ENCODE measurements around the gene NRXN3.

Gene NRXN3

GRCh38 chr14:78947681-78948080 is 777.5 kb downstream of the NRXN3 start:
- Histone ChIP-seq H3K4me3 (ENCODE audit: extremely low read depth, insufficient read depth, low read length, poor library complexity, severe bottlenecking) (no peak overlapping the region), H3K9me3 (ENCODE audit: control insufficient read depth, low read length) (no peaks in the 10 kb centered on the region), H3K27ac (ENCODE audit: low read depth, low read length, severe bottlenecking) (no peak overlapping the region), H3K36me3 (ENCODE audit: control insufficient read depth, insufficient read depth, low read length) (no peaks in the 10 kb centered on the region), H3K4me1 (ENCODE audit: control insufficient read depth, insufficient read depth, low read length, poor library complexity, severe bottlenecking) (peaks cover 12% of the 10 kb centered on the region)
- 100% methylated on average over 2 of the region's 2 CpGs; no CpG with 5 or more reads in 1 of the 2 experiments for WGBS, 2 experiments (ENCODE audit: insufficient coverage in 2 of 2)

DNA sequence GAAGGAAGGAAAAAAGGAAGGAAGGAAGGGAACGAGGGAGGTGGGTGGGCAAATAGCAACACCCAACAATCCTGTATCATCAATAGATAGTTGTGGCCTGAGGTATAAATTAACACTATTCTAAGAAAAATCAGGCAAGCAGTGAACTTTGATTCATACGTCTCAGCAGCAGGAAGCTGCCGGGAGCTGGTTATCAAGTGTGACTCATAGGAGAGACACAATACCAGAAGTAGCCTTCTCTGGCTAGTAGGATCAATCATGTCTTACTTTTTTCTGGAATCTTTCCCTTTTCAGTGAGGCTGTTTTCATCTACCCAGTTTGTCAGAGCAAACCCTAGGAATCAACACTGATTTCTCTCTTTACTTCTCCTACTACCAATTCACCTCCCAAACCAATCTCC is 780.5 kb downstream of the NRXN3 start:
- H3K36me3 ChIP-seq (ENCODE audit: control insufficient read depth, insufficient read depth, low read length): no peaks in the 10 kb centered on the region
- H3K4me3 ChIP-seq (ENCODE audit: extremely low read depth, insufficient read depth, low read length, poor library complexity, severe bottlenecking): no peak overlapping the region
- H3K4me1 ChIP-seq (ENCODE audit: control insufficient read depth, insufficient read depth, low read length, poor library complexity, severe bottlenecking): peaks cover 12% of the 10 kb centered on the region

GRCh38 chr14:78951602-78952001 is 781.4 kb downstream of the NRXN3 start:
- WGBS, 2 experiments (ENCODE audit: insufficient coverage in 2 of 2): 80 to 85% methylated on average over 2 to 3 of the region's 3 CpGs
- no peaks in the 10 kb centered on the region for H3K9me3 ChIP-seq (ENCODE audit: control insufficient read depth, low read length)
- H3K4me1 ChIP-seq (ENCODE audit: control insufficient read depth, insufficient read depth, low read length, poor library complexity, severe bottlenecking): peaks cover 12% of the 10 kb centered on the region
- no peak overlapping the region for H3K4me3 ChIP-seq (ENCODE audit: extremely low read depth, insufficient read depth, low read length, poor library complexity, severe bottlenecking)
- no peak overlapping the region for H3K27ac ChIP-seq (ENCODE audit: low read depth, low read length, severe bottlenecking)
- no peaks in the 10 kb centered on the region for H3K36me3 ChIP-seq (ENCODE audit: control insufficient read depth, insufficient read depth, low read length)

More for the DNA sequence above, 780.5 kb downstream of the NRXN3 start:
- 19 to 28% methylated on average over 2 of the region's 3 CpGs for WGBS, 2 experiments (ENCODE audit: insufficient coverage in 2 of 2)
- Histone ChIP-seq H3K27ac (ENCODE audit: low read depth, low read length, severe bottlenecking) (peak overlapping the region; percentile 60), H3K9me3 (ENCODE audit: control insufficient read depth, low read length) (no peaks in the 10 kb centered on the region)

DNA sequence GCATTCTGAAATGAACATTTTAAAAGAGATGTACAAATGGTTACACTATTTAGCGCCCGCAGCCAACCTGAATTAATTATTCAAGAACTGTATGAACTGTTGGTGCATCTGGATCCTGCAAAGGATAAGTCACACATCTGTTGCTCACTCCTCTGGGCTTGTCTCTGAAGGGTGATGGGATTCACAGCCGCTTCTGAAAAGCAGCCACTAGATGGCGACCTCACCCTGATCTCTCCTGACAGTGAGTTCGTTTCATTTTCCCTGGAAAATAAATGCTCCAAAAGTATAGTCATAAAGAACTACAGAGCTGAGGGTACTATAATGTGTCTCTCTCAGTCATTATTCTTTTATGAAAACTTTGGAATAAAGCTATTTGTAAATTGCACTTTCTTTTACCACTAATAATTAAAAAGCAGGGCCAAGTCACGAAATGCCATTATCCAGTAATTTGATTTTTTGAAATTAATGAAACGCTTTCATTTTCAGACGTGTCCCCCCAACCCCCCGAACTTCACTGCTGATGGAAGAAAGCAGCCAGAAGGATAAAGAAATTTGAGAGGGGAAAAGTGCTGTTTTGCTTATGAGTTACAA is 789.6 kb downstream of the NRXN3 start:
- Histone ChIP-seq H3K27ac (ENCODE audit: low read depth, low read length, severe bottlenecking) (no peak overlapping the region), H3K36me3 (ENCODE audit: control insufficient read depth, insufficient read depth, low read length) (no peaks in the 10 kb centered on the region), H3K4me1 (ENCODE audit: control insufficient read depth, insufficient read depth, low read length, poor library complexity, severe bottlenecking) (no peaks in the 10 kb centered on the region), H3K4me3 (ENCODE audit: extremely low read depth, insufficient read depth, low read length, poor library complexity, severe bottlenecking) (no peak overlapping the region), H3K9me3 (ENCODE audit: control insufficient read depth, low read length) (no peaks in the 10 kb centered on the region)
- WGBS, 2 experiments (ENCODE audit: insufficient coverage in 2 of 2): 49 to 80% methylated on average over 1 to 8 of the region's 9 CpGs

GRCh38 chr14:78967111-78967809 is 797.1 kb downstream of the NRXN3 start:
- Histone ChIP-seq H3K36me3 (ENCODE audit: control insufficient read depth, insufficient read depth, low read length) (no peaks in the 10 kb centered on the region), H3K4me1 (ENCODE audit: control insufficient read depth, insufficient read depth, low read length, poor library complexity, severe bottlenecking) (no peaks in the 10 kb centered on the region), H3K27ac (ENCODE audit: low read depth, low read length, severe bottlenecking) (no peak overlapping the region), H3K9me3 (ENCODE audit: control insufficient read depth, low read length) (no peaks in the 10 kb centered on the region), H3K4me3 (ENCODE audit: extremely low read depth, insufficient read depth, low read length, poor library complexity, severe bottlenecking) (no peak overlapping the region)
- WGBS, 2 experiments (ENCODE audit: insufficient coverage in 2 of 2): 86 to 87% methylated on average over 7 to 8 of the region's 10 CpGs

DNA sequence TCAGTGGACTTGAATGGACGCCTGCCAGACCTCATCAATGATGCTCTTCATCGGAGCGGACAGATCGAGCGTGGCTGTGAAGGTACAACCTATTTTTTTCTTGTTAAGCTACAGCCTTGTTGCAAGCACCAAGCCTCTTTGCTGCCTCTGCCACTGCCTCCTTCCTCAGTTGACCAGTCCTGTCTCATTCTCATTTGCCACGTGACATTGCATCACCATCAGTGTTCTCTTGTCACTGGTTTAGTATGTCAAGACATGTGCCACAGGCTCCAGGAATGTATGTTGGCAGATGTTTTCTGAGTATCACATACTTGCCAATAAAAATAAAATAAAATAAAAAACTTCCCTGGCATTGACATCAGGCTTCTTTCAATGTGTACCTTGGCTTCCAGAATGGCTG is 798.1 kb downstream of the NRXN3 start:
- WGBS, 2 experiments (ENCODE audit: insufficient coverage in 2 of 2): 98% methylated on average over 5 to 6 of the region's 6 CpGs
- H3K36me3 ChIP-seq (ENCODE audit: control insufficient read depth, insufficient read depth, low read length): no peaks in the 10 kb centered on the region
- H3K4me1 ChIP-seq (ENCODE audit: control insufficient read depth, insufficient read depth, low read length, poor library complexity, severe bottlenecking): no peaks in the 10 kb centered on the region
- H3K4me3 ChIP-seq (ENCODE audit: extremely low read depth, insufficient read depth, low read length, poor library complexity, severe bottlenecking): no peak overlapping the region
- H3K27ac ChIP-seq (ENCODE audit: low read depth, low read length, severe bottlenecking): no peak overlapping the region
- H3K9me3 ChIP-seq (ENCODE audit: control insufficient read depth, low read length): no peaks in the 10 kb centered on the region

GRCh38 chr14:78970677-78971076 is 800.5 kb downstream of the NRXN3 start:
- H3K9me3 ChIP-seq (ENCODE audit: control insufficient read depth, low read length): no peaks in the 10 kb centered on the region
- no peak overlapping the region for H3K4me3 ChIP-seq (ENCODE audit: extremely low read depth, insufficient read depth, low read length, poor library complexity, severe bottlenecking)
- no peak overlapping the region for H3K27ac ChIP-seq (ENCODE audit: low read depth, low read length, severe bottlenecking)
- WGBS, 2 experiments (ENCODE audit: insufficient coverage in 2 of 2): 82 to 84% methylated on average over 3 to 5 of the region's 5 CpGs
- H3K4me1 ChIP-seq (ENCODE audit: control insufficient read depth, insufficient read depth, low read length, poor library complexity, severe bottlenecking): no peaks in the 10 kb centered on the region
- H3K36me3 ChIP-seq (ENCODE audit: control insufficient read depth, insufficient read depth, low read length): no peaks in the 10 kb centered on the region

- H3K4me1 ChIP-seq (ENCODE audit: control insufficient read depth, insufficient read depth, low read length, poor library complexity, severe bottlenecking): no peaks in the 10 kb centered on the region
- WGBS, 2 experiments (ENCODE audit: insufficient coverage in 2 of 2): 87 to 89% methylated on average over 4 to 8 of the region's 9 CpGs
- H3K27ac ChIP-seq (ENCODE audit: low read depth, low read length, severe bottlenecking): no peak overlapping the region
- no peaks in the 10 kb centered on the region for H3K9me3 ChIP-seq (ENCODE audit: control insufficient read depth, low read length)
- no peak overlapping the region for H3K4me3 ChIP-seq (ENCODE audit: extremely low read depth, insufficient read depth, low read length, poor library complexity, severe bottlenecking)
- H3K36me3 ChIP-seq (ENCODE audit: control insufficient read depth, insufficient read depth, low read length): no peaks in the 10 kb centered on the region
Observed at GRCh38 chr14:78972440-78972839, 802.3 kb downstream of the NRXN3 start.

DNA sequence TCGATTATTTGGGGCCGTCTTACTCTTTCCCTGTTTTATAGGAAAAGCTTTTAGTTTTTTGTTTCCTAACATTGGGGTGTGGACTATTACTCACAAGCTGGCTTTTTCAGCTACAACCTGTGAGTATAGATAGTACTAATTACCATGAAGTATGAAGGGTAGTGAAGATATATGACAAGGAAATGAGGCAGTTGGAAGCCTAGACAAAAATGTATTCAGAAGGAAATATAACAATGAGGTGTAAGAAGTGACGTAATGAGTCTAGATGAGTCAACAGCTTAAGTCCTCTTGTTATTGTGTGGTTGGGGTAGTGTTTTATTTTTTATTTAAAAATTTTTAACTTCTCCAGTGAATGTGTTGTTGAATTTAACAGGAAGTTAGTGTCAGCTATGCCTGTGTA is 804.5 kb downstream of the NRXN3 start:
- WGBS, 2 experiments (ENCODE audit: insufficient coverage in 2 of 2): 94% methylated on average over 3 of the region's 3 CpGs; no CpG with 5 or more reads in 1 of the 2 experiments
- H3K9me3 ChIP-seq (ENCODE audit: control insufficient read depth, low read length): no peaks in the 10 kb centered on the region
- H3K4me3 ChIP-seq (ENCODE audit: extremely low read depth, insufficient read depth, low read length, poor library complexity, severe bottlenecking): no peak overlapping the region
- H3K27ac ChIP-seq (ENCODE audit: low read depth, low read length, severe bottlenecking): no peak overlapping the region
- H3K4me1 ChIP-seq (ENCODE audit: control insufficient read depth, insufficient read depth, low read length, poor library complexity, severe bottlenecking): no peaks in the 10 kb centered on the region
- no peaks in the 10 kb centered on the region for H3K36me3 ChIP-seq (ENCODE audit: control insufficient read depth, insufficient read depth, low read length)

GRCh38 chr14:78975734-78976133 is 805.6 kb downstream of the NRXN3 start:
- H3K9me3 ChIP-seq (ENCODE audit: control insufficient read depth, low read length): no peaks in the 10 kb centered on the region
- no peak overlapping the region for H3K4me3 ChIP-seq (ENCODE audit: extremely low read depth, insufficient read depth, low read length, poor library complexity, severe bottlenecking)
- H3K36me3 ChIP-seq (ENCODE audit: control insufficient read depth, insufficient read depth, low read length): no peaks in the 10 kb centered on the region
- H3K27ac ChIP-seq (ENCODE audit: low read depth, low read length, severe bottlenecking): no peak overlapping the region
- no peaks in the 10 kb centered on the region for H3K4me1 ChIP-seq (ENCODE audit: control insufficient read depth, insufficient read depth, low read length, poor library complexity, severe bottlenecking)
- WGBS, 2 experiments (ENCODE audit: insufficient coverage in 2 of 2): 77 to 100% methylated on average over 2 to 3 of the region's 3 CpGs

DNA sequence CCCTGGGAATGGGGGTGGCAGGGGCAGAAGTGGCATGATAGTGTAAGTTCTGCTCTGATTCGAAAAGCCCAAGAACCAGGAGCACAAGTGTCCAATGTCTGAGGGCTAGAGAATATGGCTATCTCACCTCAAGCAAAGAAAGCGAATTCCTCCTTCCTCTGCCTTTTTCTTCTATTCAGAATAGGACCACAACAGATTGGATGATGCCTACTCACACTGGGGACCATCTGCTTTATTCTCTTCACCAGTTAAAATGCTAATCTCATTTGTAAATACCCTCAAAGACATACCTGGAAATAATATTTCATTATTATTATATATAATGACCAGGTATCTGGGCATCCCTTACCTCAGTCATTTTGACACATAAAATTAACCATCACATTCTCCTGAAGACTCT is 808.7 kb downstream of the NRXN3 start:
- WGBS, 2 experiments (ENCODE audit: insufficient coverage in 2 of 2): 84 to 89% methylated on average over 1 to 2 of the region's 2 CpGs
- H3K9me3 ChIP-seq (ENCODE audit: control insufficient read depth, low read length): no peaks in the 10 kb centered on the region
- H3K4me1 ChIP-seq (ENCODE audit: control insufficient read depth, insufficient read depth, low read length, poor library complexity, severe bottlenecking): no peaks in the 10 kb centered on the region
- no peak overlapping the region for H3K27ac ChIP-seq (ENCODE audit: low read depth, low read length, severe bottlenecking)
- H3K4me3 ChIP-seq (ENCODE audit: extremely low read depth, insufficient read depth, low read length, poor library complexity, severe bottlenecking): no peak overlapping the region
- no peaks in the 10 kb centered on the region for H3K36me3 ChIP-seq (ENCODE audit: control insufficient read depth, insufficient read depth, low read length)

All from mesodermal cell (in vitro differentiated cells).